Globus pallidus (tissue), 1 donor: ENCODE results near the gene BMPR1B.
A peak's percentile ranks its signal among the peaks of the same experiment; 100 is the strongest.
"Not testable (repeated sequence)": the region's sequence is repeated elsewhere in the genome, so short reads cannot be mapped to it uniquely, and the experiment has no call there.

Source experiments
- DNase-seq: peaks from one replicate; pipeline ENCODE4 v3.0.0-alpha.2; 2015; ENCODE audit warnings: low spot score

BMPR1B gene

GRCh38 chr4:95139424-95139823 is 381.7 kb downstream of the BMPR1B start:
- DNase-seq, result not testable (repeated sequence)

- DNase-seq, result no peak
Measured at GRCh38 chr4:95141361-95141760, 383.6 kb downstream of the BMPR1B start.

- no peak for DNase-seq
Measured at GRCh38 chr4:95142932-95143331, 385.2 kb downstream of the BMPR1B start.

GRCh38 chr4:95151255-95151654 is 393.5 kb downstream of the BMPR1B start:
- no peak for DNase-seq

- DNase-seq, result no peak
Measured at GRCh38 chr4:95153182-95153581, 395.4 kb downstream of the BMPR1B start.

GRCh38 chr4:95155759-95156451 is 398.1 kb downstream of the BMPR1B start:
- DNase-seq, result peak; percentile 70

GRCh38 chr4:95156452-95156765 is 398.7 kb downstream of the BMPR1B start:
- DNase-seq, result no peak

GRCh38 chr4:95157596-95157995 is 399.8 kb downstream of the BMPR1B start:
- DNase-seq, result no peak

GRCh38 chr4:95158045-95158444 is 400.3 kb downstream of the BMPR1B start:
- peak; percentile 54 for DNase-seq

GRCh38 chr4:95158626-95159025 is 400.9 kb downstream of the BMPR1B start:
- no peak for DNase-seq

GRCh38 chr4:95159384-95159783 is 401.6 kb downstream of the BMPR1B start:
- no peak for DNase-seq

GRCh38 chr4:95161781-95162469 is 404.2 kb downstream of the BMPR1B start:
- DNase-seq, result no peak

- no peak for DNase-seq
Measured at GRCh38 chr4:95162867-95163266, 405.1 kb downstream of the BMPR1B start.

GRCh38 chr4:95165926-95166524 is 408.3 kb downstream of the BMPR1B start:
- peak; percentile 91 for DNase-seq

GRCh38 chr4:95167805-95168204 is 410.1 kb downstream of the BMPR1B start:
- DNase-seq, result no peak

- DNase-seq, result peak; percentile 88
Measured at GRCh38 chr4:95170176-95170575, 412.4 kb downstream of the BMPR1B start.

- not testable (repeated sequence) for DNase-seq
Measured at GRCh38 chr4:95171377-95171776, 413.6 kb downstream of the BMPR1B start.

- no peak for DNase-seq
Measured at GRCh38 chr4:95178938-95179337, 421.2 kb downstream of the BMPR1B start.

- DNase-seq, result no peak
Measured at GRCh38 chr4:95180531-95181242, 422.9 kb downstream of the BMPR1B start.

- DNase-seq, result no peak
Measured at GRCh38 chr4:95181243-95181995, 423.7 kb downstream of the BMPR1B start.

GRCh38 chr4:95181996-95182306 is 424.2 kb downstream of the BMPR1B start:
- no peak for DNase-seq
